ENCODE measurements around the gene ITPKC.

GRCh38 chr19:40702337-40703012, 14.4 kb upstream of the ITPKC start:
- TF ChIP-seq POLR2A (IDR thresholded peaks at IDR 0.05) (no peak), POLR2AphosphoS5 (IDR thresholded peaks at IDR 0.05) (no peak)
